ENCODE data around the gene GALNT10. TPM values are rescaled to one million over a fixed set of nuclear protein-coding genes. Genes with fewer than 3 reads are reported as not detected.

GALNT10 gene
- total RNA-seq, 1 experiment from 2014 or later, result 22.9 TPM

GRCh38 chr5:154388842-154389241 is 198.3 kb downstream of the GALNT10 start (continued):
- TF ChIP-seq, protein P1, sequence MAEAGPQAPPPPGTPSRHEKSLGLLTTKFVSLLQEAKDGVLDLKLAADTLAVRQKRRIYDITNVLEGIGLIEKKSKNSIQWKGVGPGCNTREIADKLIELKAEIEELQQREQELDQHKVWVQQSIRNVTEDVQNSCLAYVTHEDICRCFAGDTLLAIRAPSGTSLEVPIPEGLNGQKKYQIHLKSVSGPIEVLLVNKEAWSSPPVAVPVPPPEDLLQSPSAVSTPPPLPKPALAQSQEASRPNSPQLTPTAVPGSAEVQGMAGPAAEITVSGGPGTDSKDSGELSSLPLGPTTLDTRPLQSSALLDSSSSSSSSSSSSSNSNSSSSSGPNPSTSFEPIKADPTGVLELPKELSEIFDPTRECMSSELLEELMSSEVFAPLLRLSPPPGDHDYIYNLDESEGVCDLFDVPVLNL (CRISPR knock-in tag; IDR thresholded peaks at IDR 0.05; ENCODE audit: borderline replicate concordance, low read depth), result no peak
- no peak for TF ChIP-seq ZNF317 (CRISPR knock-in tag; IDR thresholded peaks at IDR 0.05; ENCODE audit: borderline replicate concordance, low read depth)
- TF ChIP-seq SMAD3 (CRISPR knock-in tag; IDR thresholded peaks at IDR 0.05; ENCODE audit: borderline replicate concordance), result no peak

DNA sequence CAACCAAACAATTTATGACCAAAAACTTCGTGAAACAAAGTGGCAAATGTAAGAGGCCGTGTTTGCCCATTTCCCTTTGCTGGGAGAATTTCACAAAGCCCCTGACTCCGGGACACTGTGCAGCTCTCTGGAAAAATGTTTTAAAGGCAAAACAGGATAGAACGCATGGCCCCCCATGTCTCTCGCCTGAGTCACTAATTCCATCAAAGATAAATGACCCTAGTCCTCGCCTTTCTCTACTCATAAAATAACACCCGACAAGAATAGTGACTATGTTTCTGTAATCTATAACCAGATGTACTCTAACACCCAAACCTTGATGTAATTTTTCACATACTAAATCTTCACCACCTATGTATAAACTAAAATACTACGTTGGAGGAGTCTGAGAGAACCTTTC is 199.6 kb downstream of the GALNT10 start:
- ChIA-PET POLR2A (no interaction called here), CTCF (no interaction called here)
- Mint-ChIP-seq H3K27ac (no peak overlapping the region), H3K9me3 (peaks cover 7% of the 10 kb centered on the region; the same call in 1 of the 2 replicates), H3K4me1 (peaks cover 27% of the 10 kb centered on the region), H3K4me3 (no peak overlapping the region), H3K27me3 (ENCODE audit: low read depth) (no peaks in the 10 kb centered on the region), H3K36me3 (peaks cover 16% of the 10 kb centered on the region)
- TF ChIP-seq RELA (CRISPR knock-in tag; IDR thresholded peaks at IDR 0.05; ENCODE audit: borderline replicate concordance) (no peak), ZMAT4 (CRISPR knock-in tag; IDR thresholded peaks at IDR 0.05) (no peak), GABPB1 (CRISPR knock-in tag; IDR thresholded peaks at IDR 0.05) (no peak), NFE2L1 (CRISPR knock-in tag; IDR thresholded peaks at IDR 0.05) (no peak), NFYB (CRISPR knock-in tag; conservative IDR thresholded peaks at IDR 0.05; ENCODE audit: low read depth) (no peak), ZNF263 (CRISPR knock-in tag; IDR thresholded peaks at IDR 0.05; ENCODE audit: low read depth) (no peak), ZNF219 (CRISPR knock-in tag; IDR thresholded peaks at IDR 0.05; ENCODE audit: borderline replicate concordance) (no peak), GTF2I (CRISPR knock-in tag; conservative IDR thresholded peaks at IDR 0.05) (no peak), EMX1 (CRISPR knock-in tag; IDR thresholded peaks at IDR 0.05) (no peak), SMAD3 (CRISPR knock-in tag; IDR thresholded peaks at IDR 0.05; ENCODE audit: borderline replicate concordance) (no peak), TEAD1 (CRISPR knock-in tag; IDR thresholded peaks at IDR 0.05) (no peak), HMGA2 (CRISPR knock-in tag; IDR thresholded peaks at IDR 0.05) (no peak)
- TF ChIP-seq, protein P2, sequence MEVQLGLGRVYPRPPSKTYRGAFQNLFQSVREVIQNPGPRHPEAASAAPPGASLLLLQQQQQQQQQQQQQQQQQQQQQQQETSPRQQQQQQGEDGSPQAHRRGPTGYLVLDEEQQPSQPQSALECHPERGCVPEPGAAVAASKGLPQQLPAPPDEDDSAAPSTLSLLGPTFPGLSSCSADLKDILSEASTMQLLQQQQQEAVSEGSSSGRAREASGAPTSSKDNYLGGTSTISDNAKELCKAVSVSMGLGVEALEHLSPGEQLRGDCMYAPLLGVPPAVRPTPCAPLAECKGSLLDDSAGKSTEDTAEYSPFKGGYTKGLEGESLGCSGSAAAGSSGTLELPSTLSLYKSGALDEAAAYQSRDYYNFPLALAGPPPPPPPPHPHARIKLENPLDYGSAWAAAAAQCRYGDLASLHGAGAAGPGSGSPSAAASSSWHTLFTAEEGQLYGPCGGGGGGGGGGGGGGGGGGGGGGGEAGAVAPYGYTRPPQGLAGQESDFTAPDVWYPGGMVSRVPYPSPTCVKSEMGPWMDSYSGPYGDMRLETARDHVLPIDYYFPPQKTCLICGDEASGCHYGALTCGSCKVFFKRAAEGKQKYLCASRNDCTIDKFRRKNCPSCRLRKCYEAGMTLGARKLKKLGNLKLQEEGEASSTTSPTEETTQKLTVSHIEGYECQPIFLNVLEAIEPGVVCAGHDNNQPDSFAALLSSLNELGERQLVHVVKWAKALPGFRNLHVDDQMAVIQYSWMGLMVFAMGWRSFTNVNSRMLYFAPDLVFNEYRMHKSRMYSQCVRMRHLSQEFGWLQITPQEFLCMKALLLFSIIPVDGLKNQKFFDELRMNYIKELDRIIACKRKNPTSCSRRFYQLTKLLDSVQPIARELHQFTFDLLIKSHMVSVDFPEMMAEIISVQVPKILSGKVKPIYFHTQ (CRISPR knock-in tag; IDR thresholded peaks at IDR 0.05), result no peak
- TF ChIP-seq, protein P3, sequence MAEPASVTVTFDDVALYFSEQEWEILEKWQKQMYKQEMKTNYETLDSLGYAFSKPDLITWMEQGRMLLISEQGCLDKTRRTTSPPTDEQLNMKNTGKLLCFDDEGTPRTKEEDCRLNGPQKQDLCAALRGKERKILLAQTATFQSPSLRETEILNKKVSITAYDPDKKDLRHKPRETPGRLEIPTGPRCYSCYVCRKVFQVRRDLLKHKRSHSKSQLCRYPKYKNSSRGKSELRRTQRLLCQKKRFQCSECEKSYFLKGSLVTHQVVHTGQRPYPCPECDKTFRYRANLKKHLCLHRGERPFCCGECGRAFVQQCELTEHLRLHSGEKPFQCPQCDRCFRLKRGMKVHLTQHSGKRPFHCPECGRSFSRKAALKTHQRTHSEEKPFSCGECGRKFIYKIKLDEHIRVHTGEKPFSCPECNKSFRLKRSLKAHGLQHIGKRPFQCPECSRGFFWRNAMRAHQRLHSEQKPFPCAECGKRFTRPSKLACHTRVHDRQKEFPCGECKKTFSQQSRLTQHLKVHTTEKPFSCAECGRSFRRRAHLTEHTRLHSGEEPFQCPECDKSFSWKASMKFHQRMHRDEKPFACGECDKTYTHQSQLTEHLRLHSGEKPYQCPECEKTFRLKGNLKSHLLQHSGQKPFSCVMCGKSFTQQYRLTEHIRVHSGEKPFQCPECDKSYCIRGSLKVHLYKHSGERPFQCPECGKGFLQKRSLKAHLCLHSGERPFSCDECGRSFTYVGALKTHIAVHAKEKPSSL (CRISPR knock-in tag; conservative IDR thresholded peaks at IDR 0.05), result no peak
- TF ChIP-seq, protein P4, sequence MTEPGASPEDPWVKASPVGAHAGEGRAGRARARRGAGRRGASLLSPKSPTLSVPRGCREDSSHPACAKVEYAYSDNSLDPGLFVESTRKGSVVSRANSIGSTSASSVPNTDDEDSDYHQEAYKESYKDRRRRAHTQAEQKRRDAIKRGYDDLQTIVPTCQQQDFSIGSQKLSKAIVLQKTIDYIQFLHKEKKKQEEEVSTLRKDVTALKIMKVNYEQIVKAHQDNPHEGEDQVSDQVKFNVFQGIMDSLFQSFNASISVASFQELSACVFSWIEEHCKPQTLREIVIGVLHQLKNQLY (CRISPR knock-in tag; IDR thresholded peaks at IDR 0.05), result no peak
- DNase-seq (ENCODE audit: low spot score) (no peak), ATAC-seq (no peak)

Measured in WTC11 (cell line).